GM18519 (cell line): ENCODE results near the gene ZDHHC14.

Experiments used
- ATAC-seq: cut with Tn5 transposase; IDR thresholded peaks from one replicate; pipeline ENCODE4 v1.9.1; 2021; ENCODE audit warnings: mild to moderate bottlenecking, moderate library complexity; ENCODE audit not compliant: unreplicated experiment, low FRiP score

The ZDHHC14 gene

GRCh38 chr6:157511682-157512381 is 130.8 kb downstream of the ZDHHC14 start:
- ATAC-seq: no peak

DNA sequence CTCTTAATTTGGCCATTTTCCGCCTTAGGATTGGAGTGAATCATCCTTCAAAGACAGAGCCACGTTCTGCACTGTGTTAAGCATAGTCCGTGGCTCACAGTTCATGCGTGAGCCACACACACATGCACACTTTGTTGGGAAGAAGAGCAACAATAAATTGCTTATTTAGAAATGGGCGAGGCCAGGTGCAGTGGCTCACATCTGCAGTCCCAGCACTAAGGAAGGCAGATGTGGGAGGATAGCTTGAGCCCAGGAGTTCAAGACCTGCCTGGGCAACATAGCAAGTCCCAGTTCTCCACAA is 131.3 kb downstream of the ZDHHC14 start:
- ATAC-seq: no peak

DNA sequence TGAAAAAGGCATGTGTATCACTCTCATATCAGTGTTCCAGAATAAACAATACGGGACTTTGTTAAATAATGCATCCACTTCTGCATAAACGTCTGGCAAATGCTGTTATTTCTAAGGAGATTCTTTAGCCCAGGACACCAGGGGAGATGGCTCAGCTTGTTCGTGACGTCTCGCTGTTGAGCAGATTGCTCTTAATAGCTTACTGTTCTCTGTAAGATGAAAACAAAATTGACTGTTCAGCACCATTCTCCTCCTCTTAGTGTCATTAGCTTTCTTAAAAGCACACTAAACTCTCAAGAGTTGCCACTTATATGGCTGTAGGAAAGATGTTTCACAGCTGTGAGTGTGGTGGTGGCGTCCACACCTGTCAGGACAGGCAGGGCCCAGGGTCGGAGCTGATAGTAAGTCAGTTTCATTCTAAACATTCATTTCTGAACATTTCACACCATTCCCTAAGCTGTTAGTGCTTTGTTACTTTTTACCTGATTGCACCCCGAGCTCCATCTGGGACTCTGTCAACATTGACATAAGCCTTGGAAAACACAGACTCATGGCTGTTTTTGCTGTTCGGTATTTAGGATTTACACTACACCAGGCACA is 132.1 kb downstream of the ZDHHC14 start:
- ATAC-seq: no peak

DNA sequence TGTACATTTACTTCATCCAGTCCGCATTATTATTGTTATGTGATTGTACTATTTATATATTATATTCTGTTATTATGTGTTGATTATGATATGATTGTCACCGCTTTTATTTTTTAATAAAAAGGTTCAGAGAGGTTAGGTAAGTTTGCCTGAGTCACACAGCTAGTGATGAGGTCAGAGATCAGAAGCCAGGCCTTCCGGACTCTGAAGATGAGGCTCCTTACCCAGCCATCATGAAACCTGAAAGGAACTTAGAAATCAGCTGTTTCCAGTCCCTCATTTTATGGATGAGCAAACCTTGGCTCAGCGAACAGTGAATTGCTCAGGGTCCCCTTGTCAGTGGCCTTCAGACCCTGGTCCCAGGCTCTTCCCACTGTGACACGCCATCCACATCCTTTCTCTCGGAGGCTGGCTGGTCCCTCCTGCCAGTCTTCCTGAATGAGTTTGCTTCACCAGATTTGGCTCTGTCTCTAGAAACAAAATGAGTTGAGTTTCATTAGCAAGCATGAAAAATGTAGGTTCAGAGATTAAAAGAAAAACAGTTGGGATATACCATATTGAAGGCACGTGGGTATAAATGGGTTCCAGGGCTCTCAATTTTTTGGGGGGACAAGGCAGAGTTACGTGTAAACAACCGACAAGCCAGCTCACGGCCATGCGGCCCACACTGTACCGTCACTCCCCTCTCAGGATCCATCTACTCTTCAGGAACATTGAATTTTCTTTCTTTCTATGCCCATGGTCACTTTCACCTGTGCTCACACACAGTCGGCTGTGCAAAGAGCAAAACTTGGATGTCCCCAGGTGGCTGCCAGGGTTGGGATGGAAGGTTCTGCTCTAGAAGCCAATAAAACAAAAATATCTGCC is 132.9 kb downstream of the ZDHHC14 start:
- ATAC-seq: no peak

DNA sequence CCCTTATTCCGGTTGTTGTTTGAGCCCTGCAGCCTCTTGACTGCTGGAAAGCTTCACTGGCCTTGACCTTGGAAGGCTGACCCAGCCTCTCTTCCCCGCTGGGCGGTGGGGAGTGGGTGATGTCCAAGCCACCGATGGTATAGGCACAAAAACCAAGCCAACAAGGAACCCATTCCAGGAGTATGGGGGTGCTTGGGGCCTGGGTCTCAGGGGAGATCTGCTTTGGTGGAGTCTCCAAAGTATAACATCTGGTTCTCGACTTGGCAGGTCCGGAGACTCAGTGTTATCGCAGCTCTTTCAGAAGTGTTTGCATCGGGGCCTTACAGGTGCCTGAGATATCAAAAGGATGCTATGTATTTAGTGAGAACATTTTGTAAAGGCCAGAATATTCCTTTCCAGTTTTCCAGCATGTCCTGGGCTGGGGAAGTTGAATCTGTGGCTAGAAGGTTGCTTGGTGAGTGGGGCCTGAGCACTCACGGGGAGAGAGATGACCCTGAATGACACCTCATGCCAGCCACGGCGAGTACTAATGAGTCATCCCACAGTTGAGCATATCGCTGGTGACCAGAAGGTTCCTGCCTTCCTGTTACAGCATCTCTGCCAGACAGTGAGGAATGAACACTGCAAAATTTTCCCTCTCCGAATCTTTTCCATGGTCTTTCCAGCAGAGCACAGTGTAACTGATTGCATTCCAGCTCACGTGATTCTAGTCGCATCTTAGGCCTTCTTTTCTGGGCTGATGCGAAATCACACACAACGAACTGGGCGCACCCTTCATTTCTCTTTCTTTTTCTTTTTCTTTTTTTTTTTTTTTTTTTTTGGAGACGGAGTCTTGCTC is 133.9 kb downstream of the ZDHHC14 start:
- ATAC-seq: no peak

DNA sequence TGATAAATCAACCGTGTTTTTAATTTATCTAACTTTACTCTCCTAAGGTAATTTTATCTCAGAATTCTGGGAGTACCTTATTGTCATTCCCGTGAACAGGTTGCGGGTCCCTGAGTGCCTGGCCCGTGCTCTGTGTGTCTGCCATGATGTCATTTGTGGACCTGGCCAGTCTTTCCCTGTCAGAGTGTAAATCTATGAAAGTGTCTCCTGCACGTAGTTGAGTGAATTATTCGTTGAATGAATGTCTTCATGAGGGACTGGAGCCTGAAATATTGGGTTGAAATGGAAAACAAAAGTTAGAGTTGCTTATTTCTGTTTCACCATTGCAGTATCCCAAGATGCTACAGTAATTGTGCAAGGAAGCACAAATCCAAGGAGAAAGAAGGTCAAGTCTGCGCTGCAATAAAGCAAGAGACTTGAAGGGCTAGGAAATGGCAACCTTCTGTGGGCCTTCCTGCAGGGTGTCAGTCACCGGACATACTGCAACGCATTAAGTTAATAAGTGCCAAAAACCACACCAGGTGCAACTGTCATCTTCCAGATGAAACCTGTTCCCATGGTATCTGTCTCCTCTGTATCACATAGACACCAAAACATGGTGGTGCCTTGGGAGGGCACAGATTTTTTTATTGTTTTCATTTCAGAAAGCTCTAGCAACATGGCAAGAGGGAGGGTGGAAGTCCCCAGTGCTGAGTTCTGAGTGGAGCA is 135.5 kb downstream of the ZDHHC14 start:
- no peak for ATAC-seq

GRCh38 chr6:157517601-157518359 is 136.8 kb downstream of the ZDHHC14 start:
- ATAC-seq: no peak

GRCh38 chr6:157518397-157519250 is 137.6 kb downstream of the ZDHHC14 start:
- ATAC-seq: no peak

DNA sequence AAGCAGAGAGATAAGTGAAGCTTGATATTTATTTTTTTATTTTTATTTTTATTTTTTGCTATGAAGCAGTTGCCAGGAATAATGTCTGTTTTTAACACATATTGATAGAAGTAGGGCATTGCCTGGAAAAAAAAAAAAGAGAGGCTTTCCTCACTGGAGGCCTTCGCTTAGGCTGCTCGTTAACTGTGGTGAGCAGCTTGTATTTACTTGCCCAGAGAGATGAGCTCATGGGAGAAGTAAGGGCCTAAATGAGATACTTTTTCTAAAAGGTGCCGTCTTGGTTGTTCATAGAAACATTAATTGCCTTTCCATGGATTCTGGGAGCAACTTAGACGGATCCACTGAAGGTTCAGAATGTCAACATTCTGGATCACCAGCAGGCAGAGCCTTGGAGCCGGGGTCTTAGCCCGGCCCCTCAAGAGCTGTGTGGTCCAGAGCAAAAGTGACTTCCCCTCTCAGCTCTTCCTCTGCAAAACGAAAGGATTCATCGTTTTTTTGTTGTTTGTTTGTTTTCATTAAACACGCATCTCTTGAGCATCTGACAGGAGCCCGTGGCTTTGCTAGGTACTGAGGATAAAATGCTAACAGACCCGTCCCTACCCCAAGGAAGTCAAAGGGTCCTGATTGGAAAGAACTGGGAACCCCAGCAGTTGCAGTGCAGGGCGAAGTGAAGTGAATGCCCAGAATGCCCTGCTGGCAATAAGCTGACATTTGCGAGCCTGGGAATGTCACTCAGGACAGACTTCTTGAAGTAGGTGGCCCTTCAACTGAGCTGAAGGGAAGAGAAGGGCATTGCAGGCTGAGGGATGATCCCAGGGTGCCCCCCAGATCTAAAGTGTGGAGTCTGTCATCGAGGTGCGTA is 138.5 kb downstream of the ZDHHC14 start:
- ATAC-seq: no peak

GRCh38 chr6:157520117-157520406 is 139.1 kb downstream of the ZDHHC14 start:
- ATAC-seq: no peak

DNA sequence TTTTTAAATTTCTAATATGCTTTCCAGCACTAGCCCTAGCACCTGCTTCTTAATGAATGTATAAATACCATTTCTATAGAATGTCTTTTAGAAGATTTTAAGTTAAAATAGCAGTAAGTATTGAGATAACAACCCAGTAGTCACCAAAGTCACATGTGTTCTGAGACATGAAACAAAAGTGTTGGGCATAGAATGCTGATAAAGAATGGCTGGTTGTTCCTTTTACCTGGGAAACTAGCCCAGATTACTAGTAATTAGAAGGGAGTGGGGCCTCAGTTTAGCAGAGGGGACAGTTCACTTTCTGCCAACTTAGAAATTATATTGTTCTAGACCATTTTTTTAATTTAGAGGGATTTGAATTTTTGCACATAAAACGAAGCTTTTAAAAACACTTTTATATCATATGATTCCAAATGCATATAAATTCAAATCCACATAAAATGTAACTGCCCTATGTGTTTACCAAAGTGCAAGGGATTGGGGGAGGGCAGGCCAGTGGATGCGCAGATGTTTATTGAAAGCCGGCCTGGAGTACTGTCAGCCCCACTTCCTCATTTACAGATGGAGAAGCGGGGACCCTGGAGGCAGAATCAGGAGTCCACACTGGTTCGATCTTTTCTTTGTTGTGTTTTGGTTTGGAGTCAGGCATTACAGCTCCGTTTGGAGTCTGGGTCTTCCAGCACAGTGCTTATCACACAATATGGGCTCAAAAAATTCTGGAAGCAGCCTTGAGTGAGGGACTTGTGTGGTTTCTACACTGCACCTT is 139.8 kb downstream of the ZDHHC14 start:
- no peak for ATAC-seq

- ATAC-seq: no peak
Measured at GRCh38 chr6:157521362-157522335, 140.7 kb downstream of the ZDHHC14 start.

GRCh38 chr6:157522472-157522871 is 141.5 kb downstream of the ZDHHC14 start:
- no peak for ATAC-seq

GRCh38 chr6:157524735-157525134 is 143.7 kb downstream of the ZDHHC14 start:
- ATAC-seq: no peak

DNA sequence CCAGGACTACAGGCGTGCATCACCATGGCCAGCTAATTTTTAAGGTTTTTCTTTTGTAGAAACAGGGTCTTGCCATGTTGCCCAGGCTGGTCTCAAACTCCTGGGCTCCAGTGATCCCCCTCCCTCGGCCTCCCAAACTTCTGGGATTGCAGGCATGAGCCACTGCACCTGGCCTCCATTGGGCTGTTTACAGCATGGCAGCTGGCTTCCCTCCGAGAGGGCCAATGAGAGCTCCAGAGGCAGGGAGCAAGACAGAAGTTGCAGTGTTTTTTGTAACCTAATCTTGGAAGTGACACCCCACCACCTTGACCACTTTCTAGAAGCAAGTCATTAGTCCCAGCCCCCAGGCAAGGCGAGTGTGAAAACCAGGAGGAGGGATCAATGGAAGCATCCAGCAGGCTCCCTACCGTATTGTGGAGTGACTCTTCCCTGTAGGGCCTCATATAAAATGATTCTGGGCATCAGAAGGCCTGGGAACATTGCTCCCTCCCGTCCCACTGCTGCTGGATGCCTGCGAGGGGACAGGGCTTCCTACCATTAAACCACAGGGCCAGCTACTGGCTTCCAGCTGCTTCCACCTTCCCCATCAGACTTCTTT is 144.4 kb downstream of the ZDHHC14 start:
- ATAC-seq: no peak
